ENCODE results near the gene KIRREL3. TPM values are rescaled to one million over a fixed set of nuclear protein-coding genes. Genes with fewer than 3 reads are reported as not detected.

The KIRREL3 gene
- polyA plus RNA-seq, 1 donor = 2.1 TPM

DNA sequence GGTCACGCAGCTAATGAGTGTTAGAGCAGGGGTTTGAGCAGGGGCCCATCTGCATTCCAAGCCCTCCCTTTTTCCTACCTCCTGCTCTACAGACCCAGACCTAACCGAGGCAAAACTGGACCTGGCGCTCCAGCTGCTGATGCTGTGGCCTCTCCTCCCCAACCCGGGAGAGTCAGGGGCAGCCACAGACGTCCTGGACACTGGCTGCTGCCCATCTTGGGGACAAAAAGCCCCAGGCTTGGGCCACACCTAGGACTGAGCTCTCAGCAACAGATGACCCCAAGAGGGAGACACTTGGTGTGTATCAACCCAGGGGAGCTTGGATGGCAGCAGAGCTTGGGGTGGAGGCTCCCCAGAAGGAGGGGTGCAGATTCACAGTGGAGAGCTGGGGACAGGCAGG, 472.5 kb downstream of the KIRREL3 start:
- DNase-seq = no peak

DNA sequence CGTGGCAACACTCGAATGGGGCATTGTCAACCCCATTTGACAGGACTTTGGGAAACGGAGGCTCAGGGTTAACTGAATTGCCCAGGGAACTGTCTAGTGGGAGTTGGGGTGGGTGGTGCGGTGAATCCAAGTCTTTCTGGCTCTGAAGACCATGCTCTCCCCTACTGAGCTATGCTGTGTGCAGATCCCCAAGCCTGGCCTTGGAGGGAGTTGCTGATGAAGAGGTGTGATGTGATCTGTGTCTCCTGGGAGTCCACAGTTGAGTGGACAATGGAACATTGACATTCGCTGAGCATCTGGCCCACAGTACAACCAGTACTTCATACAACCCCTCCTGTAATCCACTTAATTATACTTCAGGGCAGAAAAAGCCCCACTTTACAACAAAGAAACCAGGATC, 472.9 kb downstream of the KIRREL3 start:
- DNase-seq = no peak

GRCh38 chr11:126526471-126526870, 474.1 kb downstream of the KIRREL3 start:
- DNase-seq = no peak

- DNase-seq = no peak
Measured at GRCh38 chr11:126525702-126526101, 474.9 kb downstream of the KIRREL3 start.

DNA sequence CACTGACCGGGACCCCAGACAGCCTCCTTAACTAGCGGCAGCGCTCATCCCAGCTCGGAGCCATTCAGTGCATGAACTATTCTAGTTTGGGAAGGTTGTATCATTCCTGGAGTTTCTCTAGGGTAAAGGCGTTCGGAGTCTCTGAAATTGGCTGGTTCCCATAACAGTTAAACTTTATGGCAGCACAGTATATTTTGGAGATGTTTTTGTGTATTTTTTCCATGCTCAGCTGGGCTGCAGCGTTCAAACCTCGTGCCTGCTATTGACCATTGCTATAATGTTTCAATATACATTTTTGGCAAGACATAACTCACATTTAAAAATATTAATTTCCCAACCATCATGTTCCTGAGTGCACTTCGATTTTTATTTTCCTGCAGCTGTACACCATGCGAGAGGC, 475.4 kb downstream of the KIRREL3 start:
- DNase-seq = no peak

DNA sequence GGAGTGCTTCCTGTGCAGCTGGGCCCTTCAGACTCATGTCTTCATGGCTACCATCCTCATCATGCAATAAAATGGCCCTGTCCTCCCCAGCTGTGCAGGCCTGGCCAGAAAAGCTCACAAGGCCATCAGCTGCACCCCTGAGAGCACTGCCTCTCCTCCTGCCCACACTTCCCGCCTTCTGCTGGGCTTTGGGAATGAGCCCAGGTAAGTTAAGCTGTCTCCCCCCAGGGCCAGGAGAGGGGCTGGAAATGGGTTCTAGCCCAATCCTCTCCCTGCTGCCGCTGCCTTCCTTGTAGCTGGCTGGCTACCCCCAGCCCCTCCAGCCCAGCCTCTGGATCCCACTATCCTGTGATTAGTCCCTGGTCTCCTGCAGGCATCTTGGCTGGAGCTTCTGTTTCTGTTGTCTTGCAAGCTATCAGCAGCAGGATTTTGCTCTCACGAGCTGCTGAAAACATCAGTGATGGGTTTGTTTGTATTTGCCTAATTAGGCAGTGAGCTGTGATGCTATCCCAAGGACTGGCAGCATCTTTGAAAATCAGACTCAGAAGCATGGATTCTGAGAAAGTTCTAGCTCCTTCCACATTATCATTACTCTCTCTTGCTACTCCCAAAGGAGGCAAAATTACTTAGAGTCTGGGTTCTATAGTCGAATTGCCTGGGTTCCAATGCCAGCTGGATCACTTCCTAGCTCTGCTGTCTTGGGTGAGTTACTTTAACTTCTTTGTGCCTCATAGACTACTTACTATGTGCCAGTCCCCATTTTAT, 476.9 kb downstream of the KIRREL3 start:
- DNase-seq = no peak

DNA sequence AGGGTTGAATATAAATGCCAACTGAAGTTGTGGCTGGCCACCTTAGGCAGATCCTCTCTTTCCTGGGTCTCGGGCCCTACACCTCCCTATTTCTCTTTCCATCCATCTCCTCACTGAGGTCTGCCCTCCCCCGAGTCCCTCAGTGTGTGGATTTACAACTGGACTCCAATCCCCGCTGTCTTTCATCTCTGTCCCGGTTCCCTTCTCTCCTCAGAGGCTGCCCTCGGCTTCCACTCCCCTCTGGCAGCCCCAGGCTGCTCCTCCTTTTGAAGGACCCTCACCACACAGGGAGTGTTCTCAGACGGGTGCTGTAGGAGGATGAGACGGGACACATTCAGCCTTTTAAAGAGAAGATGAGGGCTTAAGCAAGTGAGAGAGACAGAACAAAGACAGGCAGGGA, 478.0 kb downstream of the KIRREL3 start:
- no peak for DNase-seq

- DNase-seq = no peak
Measured at GRCh38 chr11:126522152-126522551, 478.4 kb downstream of the KIRREL3 start.

DNA sequence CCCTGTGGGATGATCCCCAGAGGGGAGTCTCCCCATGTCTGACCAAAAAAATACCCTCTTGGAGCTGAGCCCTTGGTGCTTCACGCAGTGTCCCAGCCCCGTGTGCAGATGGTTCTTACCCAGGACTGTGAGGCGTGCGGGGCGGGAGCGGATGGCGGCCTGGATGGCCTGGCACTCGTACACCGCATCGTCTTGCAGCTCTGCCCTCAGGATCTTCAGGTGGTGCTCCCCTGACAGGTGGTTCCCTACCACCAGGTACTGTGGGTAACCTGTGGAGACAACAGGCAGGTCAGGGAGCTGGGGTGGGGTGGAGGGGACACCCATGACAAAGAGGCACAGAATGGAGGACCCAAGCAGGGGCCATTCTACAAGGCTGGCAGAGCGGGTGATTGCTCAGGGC, 479.4 kb downstream of the KIRREL3 start:
- DNase-seq = no peak

DNA sequence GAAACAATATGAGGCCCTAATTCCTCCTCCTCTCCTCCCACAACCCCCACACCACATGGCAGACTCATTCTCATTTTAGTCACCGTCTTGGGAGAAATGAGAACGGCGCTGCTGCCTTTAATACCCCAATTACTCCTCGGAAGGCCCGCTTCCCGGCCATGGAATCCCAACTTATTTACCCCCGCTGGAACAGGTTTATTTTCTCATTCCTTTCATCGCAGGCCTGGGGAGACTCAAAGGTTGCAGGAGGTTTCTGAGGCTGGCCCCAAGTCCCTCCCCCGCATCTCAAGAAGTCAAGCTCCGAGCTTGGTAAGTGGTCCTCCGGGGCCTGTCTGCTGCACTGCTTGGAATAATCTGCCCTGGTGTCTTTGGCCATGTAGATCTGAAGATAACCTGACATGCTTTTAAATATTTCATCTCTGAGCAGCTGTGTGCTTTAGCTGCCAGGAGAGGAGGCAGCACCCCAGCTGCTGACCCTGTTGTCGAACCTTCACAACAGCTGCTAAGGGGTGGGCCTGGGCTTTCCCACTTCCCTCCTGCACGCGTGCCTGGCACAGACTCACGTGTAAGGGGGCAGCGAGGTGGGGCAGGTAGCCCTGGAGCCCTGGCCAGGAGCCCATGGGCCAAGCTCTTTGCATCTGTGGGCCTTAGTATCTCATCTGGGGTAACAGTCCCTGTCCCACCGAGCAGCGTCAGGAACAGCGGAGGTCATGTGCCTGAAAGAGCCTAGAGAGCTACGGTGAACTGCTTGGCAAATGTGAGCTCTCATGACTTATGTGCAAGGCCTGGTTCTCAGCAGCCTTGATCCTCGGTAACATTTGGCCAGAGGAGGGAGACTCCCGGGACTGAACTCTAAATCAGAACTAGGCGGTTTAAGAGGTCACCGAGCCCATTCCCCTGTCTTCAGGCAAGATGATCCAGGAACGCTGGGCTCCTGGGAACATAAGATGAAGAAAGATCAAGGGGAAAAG, 480.5 kb downstream of the KIRREL3 start:
- no peak for DNase-seq

- no peak for DNase-seq
Measured at GRCh38 chr11:126518972-126519690, 481.4 kb downstream of the KIRREL3 start.

- DNase-seq = no peak
Measured at GRCh38 chr11:126518071-126518971, 482.2 kb downstream of the KIRREL3 start.

DNA sequence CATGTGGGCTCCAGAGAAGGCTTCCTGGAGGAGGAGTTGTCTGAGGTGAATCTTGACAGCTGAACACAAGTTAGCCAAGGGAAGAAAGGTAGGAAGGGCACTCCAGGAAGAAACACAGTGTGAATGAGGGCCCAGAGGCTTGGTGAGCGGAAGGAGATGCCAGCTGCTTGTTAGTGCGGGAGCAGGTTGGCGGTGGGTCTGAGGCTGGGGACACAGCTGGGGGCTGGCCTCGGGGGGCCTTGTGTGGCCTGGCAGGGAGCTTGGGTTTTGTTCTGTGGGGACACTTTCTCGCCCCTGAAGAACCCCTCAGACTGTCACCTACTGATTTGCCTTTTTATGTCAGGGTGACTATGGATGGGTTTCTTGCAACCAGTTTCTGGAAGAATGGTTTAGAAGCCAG, 485.1 kb downstream of the KIRREL3 start:
- DNase-seq = no peak

DNA sequence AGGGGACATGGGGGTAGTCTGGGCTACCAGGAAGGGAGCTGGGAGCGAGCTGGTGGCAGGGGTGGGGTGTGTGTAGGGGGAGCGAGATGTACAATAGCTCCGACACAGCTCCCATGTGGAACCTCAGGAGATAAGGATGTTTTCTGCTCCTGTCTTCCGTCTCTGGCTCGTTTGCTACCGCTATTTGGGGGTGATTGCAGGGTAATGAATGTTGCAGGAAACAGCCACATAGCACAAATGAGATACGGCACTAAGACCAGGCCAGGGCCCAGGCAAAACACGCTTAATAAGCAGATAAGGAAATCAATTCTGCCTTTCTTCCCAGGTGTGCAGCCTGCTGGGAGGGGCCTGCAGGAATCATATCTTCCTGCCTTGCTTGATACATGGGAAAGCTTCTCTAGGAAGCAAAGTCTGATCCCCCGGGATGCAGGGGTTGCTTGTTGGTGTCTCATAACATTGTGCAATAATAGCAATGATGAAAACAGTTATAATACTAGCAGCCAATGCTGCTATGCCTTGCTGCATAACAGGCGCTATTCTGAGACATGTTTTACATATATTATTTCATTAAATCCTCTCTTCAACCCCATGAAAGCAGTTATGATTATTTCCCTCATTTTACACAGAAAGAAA, 486.4 kb downstream of the KIRREL3 start:
- no peak for DNase-seq

DNA sequence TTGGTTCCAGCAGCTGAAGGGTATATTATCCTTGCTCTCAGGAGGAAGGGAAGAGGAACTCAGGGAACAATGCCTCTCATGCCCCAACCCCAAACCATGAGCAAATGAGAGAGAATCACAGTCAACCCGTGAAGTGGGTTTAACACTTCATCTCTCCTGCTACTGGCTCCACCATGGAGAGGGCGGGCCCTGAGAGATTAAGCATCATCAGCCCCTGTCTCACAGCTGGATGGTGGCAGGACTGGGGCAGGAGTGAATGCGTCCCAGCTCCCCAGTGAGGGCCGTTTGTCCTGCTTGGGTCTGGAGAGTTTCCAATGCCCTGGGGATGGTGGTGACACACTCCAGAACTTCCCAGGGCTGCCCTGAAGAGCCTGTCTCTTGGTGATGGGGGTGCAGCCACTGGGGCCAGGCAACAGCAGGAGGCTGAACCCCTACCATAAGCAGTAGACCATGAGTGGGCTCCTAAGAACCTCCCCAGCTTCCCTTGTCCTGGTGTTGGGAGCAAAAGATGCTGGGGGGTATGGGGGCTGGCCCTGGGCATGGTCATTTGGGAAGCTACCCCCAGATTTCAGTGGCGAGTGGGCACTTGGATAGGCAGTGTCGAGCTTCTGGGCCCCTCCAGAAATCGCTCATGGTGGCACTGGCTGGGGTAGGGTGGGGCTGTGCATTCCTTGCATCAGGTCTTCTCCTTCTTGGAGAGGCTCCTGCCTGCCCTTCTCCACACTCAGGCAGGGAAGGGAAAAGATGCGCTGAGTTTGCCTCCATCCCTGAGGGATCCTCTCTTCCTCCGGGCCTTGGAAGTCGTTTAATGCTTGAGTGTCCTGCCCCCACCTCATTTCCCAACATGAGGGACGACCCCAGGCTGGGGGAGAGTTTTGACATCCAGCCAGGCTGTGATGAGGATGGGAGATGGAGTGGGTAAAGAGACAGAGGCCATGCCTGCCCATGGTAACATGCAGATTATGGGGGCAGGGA, 487.5 kb downstream of the KIRREL3 start:
- no peak for DNase-seq

- DNase-seq = no peak
Measured at GRCh38 chr11:126512251-126512650, 488.3 kb downstream of the KIRREL3 start.

DNA sequence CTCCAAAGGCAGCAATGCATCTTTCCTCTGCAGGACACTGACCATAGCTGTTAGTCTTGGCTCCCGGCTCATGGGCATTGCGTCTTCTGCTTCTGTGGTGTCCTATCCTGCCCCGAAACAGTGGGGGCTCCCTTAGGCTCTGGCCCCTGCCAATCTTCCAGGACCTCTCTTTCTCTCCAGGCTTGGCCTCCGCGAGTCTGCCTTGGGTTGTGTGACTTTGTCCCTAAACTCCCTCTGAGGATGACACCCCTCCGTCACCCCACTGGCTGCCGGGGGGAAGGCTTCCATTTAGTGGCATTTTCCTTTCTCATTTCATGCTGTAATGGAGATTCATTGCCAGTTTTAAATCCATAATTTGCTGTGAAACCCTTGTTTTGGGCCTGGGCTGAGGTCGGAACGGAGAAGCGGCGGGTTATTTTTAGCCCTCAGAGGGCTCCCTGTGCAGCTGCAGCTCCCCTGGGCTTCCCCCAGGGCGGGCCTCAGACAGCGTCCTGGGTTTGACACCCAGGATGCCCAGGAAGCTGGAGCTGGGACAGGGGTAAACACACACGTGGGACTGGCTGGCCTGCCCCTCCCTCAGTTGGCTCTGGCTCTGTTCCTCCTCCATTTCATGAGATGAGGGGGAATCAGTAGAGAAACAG, 489.0 kb downstream of the KIRREL3 start:
- DNase-seq = no peak

DNA sequence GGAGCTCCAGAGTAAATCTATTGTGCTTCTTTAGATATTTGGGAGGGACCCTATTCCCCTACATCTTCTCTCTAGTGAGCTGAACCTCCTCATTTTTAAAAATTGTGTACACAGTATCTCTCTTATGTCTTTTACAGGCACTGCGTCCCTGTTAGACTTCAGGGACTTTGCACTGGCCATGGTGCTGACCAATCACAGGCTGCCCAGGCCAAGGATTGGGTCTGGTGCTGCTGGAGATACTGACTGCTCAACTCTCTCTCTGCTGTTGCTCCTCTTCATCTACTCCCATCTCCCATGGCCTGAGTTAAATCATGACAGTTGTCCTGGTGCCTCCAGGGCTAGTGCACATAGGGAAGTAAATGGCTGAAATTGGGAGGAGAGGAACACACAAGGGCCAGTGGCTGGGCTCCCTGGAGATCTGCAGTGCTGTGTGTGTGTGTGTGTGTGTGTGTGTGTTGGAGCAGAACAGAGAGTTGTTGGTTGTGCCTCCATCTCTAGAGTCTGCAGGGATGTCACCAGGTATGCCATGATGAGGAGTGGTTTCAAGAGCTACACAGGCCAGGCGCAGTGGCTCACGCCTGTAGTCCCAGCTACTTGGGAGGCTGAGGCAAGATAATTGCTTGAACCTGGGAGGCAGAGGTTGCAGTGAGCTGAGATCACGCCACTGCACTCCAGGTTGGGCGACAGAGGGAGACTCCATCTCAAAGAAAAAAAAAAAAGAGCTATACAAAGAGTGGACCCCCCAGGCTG, 489.8 kb downstream of the KIRREL3 start:
- no peak for DNase-seq

Data from left kidney (tissue), 2 donors.